Tongue (tissue), 3 donors: ENCODE results near the gene POLDIP3. TPM values are rescaled to one million over a fixed set of nuclear protein-coding genes. Genes with fewer than 3 reads are reported as not detected.
A peak's percentile ranks its signal among the peaks of the same experiment; 100 is the strongest.
"Not testable (repeated sequence)": the region's sequence is repeated elsewhere in the genome, so short reads cannot be mapped to it uniquely, and the experiment has no call there.

Experiments
- DNase-seq: peaks from one replicate; pipeline ENCODE4 v3.0.0-alpha.2; 2015
- small RNA-seq: library from RNA; depleted of rRNA; stranded (forward); fragments of <200 nt; gene quantifications from one replicate; pipeline ENCODE3, GENCODE V24; 2014; ENCODE audit warnings: low replicate concordance
- total RNA-seq: library from RNA; depleted of rRNA; stranded (reverse); fragments of >200 nt; gene quantifications from one replicate; pipeline ENCODE4 v1.2.3, GENCODE V29; 2014

POLDIP3 gene
- total RNA-seq, 1 donor from 2014 or later, result 34.6 TPM

DNA sequence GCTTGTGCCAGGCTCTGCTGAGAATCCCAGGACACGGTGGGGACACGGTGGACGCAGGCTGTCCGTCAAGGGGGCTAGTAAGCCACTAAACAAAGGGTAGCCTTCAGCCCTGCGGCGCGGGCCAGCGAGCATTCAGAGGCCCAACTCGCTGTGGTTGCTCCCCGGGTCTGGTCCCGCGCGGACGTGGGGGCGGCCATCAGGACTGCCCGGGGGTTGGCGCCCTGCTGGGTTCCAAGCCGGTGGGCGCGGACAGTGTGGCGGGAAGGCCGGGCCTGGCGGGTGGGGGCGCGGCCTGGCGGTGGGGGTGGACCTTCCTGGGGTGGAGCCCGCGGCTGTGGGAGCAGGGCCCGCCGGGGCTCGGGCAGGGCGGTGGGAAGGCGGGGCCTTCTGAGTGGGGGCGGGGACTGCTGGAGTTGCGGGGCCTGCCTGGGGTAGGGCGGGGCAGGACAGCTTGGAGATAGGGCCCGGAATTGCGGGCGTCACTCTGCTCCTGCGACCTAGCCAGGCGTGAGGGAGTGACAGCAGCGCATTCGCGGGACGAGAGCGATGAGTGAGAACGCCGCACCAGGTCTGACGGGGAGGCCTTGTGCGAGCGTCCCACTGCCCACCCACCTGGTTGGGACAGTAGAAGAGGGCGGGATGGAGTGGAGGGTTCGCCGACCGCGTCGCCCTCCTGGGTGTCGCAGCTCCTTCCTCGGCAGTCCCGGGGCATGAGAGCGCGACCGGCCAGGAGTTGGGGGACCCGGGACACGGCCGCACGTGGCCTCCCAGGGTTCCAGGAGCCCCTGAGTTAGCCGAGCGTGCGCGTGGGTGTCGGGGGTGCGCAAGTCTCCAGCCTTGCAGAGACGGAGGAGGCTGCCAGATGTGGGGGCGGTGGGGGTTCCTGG, 61.0 kb downstream of the POLDIP3 start, which contains the start of gene SERHL2:
Gene SERHL2 (plus strand): TSS at position 482 of the 887 bp plus-strand sequence. CDS start 65 bp downstream, at position 547.
- peak; percentile 95 for DNase-seq

DNA sequence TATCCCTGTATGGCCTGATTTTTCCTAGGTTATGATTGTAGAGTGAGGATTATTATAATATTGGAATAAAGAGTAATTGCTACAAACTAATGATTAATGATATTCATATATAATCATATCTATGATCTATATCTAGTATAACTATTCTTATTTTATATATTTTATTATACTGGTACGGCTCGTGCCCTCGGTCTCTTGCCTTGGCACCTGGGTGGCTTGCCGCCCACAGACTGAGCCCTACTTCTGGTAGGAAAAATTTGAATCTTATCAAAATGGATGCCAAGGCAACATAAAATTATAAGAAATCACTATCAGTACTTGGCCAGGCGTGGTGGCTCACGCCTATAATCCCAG, 62.4 kb downstream of the POLDIP3 start:
- not testable (repeated sequence) for DNase-seq

DNA sequence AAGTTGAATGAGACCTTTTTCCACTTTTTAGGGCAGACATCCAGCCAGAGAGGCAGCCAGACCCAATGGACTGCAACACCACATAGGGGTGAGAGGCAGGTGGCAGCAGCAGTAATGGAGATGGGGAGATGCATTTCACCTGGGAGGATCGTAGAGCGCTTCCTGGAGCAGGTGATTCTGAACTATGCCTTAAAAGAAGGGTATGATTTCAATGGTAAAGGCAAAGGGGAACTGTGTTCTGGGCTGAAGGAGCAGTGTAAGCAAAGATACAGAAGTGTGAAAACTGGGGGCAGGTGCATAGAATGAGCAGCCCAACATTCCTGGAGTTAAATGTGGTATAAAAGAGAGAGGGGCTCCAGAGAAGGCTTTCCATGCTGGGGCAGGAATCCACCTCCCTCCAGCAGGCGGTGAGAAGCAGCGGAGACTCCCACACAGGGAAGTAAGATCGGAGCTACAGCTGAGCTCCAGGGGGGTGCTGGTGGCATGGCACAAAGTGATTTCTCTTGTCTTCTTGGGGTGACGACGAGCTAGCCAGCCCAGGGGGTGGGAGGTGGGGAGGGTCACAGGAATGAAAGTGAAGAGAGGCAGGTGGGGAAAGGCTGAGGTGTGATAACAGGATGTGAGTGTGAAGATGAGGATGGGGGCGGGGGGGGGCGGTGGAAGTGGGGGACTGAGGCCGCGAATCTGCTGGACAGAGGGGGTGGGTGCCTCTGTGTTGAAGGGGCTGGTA, 65.2 kb downstream of the POLDIP3 start:
- DNase-seq, result no peak

DNA sequence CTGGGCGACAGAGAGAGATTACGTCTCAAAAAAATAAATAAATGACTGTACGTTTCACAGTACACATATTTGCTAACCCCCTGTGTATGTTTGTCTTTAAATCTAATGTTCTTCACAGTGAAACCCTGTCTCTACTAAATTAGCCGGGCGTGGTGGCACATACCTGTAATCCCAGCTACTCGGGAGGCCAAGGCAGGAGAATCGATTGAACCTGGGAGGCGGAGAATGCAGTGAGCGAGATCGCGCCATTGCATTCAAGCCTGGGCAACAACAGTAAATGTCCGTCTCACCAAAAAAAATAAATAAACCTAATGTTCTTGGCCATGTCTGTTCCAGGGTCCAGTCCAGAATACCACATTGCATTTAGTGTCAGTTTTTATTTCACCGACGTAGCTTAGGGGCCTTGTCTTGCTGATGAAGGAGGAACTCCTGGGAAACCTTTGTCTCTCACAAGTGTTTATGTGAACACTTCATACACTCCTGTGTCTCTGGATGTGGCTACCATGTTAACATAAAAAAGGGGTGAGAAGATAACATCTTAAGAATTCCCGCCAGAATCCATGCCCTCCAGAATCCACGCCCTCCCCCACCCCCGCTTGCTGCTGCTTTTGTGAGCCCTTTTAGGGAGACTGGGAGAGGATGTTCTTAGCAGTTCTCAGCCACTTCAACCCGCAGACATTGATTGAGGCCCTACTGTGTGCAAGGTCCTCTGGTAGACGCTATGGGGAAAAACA, 65.9 kb downstream of the POLDIP3 start:
- no peak for DNase-seq

DNA sequence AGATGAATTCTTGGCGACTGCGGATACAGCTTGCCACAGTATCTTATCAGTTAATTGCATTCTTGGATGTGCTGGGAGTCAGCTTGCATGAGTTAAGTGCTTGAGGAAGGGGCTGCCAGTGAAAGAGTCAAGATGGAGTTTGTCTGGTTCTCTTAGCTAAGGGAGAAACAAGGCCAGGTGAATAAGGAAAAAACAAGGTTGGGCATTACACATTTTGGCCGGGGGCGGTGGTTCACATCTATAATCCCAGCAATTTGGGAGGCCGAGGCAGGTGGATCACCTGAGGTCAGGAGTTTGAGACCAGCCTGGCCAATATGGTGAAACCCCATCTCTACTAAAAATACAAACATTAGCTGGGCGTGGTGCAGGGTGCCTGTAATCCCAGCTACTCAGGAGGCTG, 66.6 kb downstream of the POLDIP3 start:
- not testable (repeated sequence) for DNase-seq

DNA sequence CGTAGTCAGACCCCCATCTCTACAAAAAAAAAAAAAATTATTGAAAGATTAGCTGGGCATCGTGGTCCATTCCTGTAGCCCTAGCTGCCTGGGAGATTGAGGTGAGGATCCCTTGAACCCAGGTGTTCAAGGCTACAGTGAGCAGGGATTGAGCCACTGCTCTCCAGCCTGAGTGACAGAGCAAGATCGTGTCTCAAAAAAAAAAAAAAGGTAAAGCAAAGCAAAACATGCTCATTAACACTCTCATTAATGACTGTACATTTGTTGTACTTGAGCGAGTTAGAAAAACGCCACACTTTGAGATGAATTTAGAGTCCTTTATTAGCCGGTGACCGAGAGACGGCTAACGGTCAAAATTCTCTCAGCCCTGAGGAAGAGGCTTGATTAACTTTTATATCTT, 67.1 kb downstream of the POLDIP3 start:
- DNase-seq, result no peak

DNA sequence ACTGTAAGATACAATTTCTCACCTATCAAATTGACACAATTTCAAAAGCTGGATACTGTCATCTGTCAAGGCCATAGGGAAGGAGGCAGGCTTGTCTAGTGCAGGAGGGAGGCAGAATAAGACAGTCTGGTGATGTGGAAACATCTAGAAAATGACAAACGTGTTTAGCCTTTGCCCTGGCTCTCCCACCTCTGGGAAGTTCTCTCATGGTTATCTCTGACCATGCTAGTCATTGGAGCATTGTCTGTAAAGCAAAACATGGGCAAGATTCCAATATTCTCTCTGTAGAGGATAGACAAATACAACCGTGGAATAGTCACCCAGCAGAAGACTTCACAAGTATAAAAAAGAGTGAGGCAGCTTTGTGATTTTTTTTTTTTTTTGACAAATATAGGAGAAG, 70.0 kb downstream of the POLDIP3 start:
- DNase-seq, result no peak

DNA sequence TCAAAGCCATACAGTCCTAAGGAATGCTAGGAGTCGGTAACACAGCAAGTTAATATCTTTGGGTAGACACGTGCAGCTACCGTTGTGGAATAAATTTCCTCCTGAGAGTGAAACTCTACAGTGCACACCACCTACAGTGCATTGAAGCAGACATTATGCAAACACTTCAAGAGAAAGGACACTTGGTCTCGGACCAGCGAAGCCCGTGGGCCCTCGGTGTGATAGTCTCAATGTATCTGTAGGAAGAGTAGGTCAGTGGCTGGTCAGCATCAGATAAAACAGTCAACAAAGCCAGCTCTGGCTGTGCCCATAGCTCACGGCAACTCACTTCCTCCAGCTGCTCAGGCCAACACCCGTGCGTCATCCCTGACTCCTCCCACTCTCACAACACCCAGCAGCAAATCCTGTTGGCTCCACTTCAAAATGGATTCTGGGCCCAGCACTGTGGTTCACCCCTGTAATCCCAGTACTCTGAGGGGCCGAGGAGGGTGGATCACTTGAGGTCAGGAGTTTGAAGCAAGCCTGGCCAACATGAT, 75.4 kb downstream of the POLDIP3 start:
- DNase-seq, result not testable (repeated sequence)

DNA sequence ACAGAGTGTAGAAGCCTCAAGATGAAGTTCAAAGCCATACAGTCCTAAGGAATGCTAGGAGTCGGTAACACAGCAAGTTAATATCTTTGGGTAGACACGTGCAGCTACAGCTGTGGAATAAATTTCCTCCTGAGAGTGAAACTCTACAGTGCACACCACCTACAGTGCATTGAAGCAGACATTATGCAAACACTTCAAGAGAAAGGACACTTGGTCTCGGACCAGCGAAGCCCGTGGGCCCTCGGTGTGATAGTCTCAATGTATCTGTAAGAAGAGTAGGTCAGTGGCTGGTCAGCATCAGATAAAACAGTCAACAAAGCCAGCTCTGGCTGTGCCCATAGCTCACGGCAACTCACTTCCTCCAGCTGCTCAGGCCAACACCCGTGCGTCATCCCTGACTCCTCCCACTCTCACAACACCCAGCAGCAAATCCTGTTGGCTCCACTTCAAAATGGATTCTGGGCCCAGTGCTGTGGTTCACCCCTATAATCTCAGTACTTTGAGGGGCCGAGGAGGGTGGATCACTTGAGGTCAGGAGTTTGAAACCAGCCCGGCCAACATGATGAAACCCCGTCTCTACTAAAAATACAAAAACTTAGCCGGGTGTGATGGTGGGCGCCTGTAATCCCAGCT, 77.4 kb downstream of the POLDIP3 start:
- not testable (repeated sequence) for DNase-seq

DNA sequence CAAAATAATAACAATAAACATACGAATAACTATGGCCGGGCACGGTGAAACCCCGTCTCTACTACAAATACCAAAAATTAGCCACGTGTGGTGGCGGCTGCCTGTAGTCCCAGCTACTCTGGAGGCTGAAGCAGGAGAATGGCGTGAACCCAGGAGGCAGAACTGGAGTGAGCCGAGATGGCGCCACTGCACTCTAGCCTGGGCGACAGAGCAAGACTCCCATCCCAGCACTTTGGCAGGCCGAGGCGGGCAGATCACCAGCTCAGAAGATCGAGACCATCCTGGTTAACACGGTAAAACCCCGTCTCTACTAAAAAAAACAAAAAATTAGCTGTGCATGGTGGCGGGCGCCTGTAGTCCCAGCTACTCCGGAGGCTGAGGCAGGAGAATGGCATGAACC, 78.0 kb downstream of the POLDIP3 start:
- not testable (repeated sequence) for DNase-seq

DNA sequence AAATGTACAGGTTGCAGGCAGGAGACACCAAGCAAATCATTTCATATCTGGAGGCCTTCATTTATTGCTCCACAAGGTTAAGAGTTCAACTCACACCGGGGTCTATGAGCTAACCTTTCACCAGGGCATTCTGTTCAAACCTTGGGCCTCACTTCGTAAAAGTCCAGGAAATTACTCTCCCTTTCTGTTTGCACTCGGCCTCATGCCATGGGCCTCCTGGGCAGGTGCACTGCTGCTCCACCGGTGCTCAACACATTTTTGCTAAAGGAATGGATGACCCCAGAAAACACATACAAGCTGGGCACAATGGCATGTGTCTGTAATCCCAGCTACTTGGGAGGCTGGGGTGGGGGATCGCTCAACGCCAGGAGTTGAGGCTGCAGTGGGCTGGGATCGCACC, 78.5 kb downstream of the POLDIP3 start:
- DNase-seq, result no peak

DNA sequence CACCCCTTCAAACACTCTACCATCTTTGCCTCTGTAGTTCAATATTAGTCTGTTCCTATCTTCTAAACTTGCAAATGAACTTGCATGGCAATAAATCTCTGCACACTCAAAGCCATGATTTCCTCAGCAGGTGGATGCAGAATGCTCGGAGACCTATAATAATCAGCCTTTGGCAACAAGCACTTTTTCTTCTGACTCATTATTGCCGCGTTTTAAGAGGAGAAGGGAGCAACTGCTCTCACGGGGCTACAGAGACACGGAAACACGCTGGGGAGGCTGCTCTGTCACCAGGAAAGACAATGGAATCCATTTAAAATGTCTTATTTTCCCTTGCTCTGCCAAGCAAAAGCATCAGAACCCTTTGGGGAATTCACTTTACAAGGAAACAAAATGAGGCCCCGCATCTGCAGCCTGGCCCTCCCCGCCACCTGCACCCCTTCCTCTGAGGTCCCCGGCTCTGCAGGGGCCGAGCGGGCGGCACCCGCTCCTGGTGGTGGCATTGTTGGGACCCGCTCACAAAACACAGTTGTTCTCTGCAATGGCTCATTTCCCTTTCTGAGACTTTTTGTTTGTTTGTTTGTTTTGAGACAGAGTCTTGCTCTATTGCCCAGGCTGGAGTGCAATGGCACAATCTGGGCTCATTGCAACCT, 79.5 kb downstream of the POLDIP3 start:
- DNase-seq, result not testable (repeated sequence)

Small RNA genes within 50 kb of the gene (small RNA-seq; reads per million reads assigned to genes)
- gene RN7SKP80 (not detected), gene RNU6-513P (not detected)

Other genes starting within 250 kb of the POLDIP3 start
- 0.72 TPM for gene NFAM1, start 182.5 kb downstream of the POLDIP3 start, total RNA-seq
- 21.0 TPM for gene RRP7A, start 95.1 kb downstream of the POLDIP3 start, total RNA-seq
- gene SERHL2, start 60.9 kb downstream of the POLDIP3 start, total RNA-seq, result 1.6 TPM
- gene ATP5MGL, start 25.7 kb upstream of the POLDIP3 start, total RNA-seq, result not detected
- gene CYB5R3, start 34.5 kb upstream of the POLDIP3 start, total RNA-seq, result 62.8 TPM
- gene A4GALT, start 106.0 kb upstream of the POLDIP3 start, total RNA-seq, result 24.1 TPM
- 50.7 TPM for gene ARFGAP3, start 242.4 kb upstream of the POLDIP3 start, total RNA-seq